ENCODE measurements around the gene WWOX.
"Not testable (repeated sequence)": the region's sequence is repeated elsewhere in the genome, so short reads cannot be mapped to it uniquely, and the experiment has no call there.

Gene WWOX

DNA sequence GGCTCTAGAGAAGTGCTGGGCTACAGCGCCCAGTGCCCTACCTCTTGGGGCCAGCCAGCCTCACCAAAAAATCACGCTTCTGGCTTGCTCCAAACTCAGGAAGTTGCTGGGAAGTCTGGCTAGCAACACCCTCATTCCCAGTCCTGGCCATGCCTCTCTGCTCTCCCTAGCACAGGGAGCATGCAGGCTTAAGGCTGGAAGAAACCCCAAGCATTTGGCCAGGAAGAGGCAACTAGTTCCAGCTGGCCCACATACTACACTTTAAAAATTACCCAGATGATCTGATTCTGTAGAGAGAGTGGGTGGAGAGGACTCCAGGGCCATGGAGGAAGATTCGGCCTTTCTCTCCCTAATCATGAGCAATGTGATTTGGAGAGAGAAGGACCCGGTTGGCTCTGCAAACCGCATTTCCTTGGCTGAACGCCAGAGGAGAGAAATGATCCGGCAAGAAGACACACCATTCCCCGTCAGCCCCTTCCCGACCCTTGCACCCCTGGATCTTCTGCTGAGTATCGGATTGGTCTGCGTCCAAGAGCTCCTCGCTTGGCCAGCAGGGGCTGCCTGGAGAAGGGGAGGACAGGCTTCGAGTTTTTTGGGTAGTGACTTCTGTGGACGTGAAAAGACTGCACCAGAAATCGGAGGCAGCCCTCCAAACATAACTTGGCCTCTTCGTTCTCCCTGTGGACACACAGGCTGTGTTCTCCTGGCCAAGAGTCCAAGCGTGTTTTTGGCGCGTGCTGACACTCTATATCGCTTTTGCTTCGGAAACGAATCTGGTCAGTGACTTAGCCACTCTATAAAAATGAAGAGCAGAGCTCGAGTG lies 406.3 kb downstream of the WWOX start:
- Histone ChIP-seq H3K27ac (ENCODE audit: low read length) (peak overlapping the region; percentile 64), H3K36me3 (ENCODE audit: control insufficient read depth in 2 of 2, insufficient read depth in 2 of 2, low read length in 2 of 2) (no peaks in the 10 kb centered on the region), H3K4me3 (ENCODE audit: low read length in 2 of 2) (peak overlapping the region; percentile 18 to 49), H3K9ac (ENCODE audit: low read length in 2 of 2) (no peak overlapping the region), H3K9me3 (ENCODE audit: control insufficient read depth in 2 of 2, low read length in 2 of 2) (no peaks in the 10 kb centered on the region), H3K4me1 (ENCODE audit: control insufficient read depth, insufficient read depth, low read length) (peaks cover 22% of the 10 kb centered on the region), H3K27me3 (ENCODE audit: control insufficient read depth in 1 of 2, insufficient read depth in 2 of 2, low read length in 2 of 2) (no peaks in the 10 kb centered on the region)

DNA sequence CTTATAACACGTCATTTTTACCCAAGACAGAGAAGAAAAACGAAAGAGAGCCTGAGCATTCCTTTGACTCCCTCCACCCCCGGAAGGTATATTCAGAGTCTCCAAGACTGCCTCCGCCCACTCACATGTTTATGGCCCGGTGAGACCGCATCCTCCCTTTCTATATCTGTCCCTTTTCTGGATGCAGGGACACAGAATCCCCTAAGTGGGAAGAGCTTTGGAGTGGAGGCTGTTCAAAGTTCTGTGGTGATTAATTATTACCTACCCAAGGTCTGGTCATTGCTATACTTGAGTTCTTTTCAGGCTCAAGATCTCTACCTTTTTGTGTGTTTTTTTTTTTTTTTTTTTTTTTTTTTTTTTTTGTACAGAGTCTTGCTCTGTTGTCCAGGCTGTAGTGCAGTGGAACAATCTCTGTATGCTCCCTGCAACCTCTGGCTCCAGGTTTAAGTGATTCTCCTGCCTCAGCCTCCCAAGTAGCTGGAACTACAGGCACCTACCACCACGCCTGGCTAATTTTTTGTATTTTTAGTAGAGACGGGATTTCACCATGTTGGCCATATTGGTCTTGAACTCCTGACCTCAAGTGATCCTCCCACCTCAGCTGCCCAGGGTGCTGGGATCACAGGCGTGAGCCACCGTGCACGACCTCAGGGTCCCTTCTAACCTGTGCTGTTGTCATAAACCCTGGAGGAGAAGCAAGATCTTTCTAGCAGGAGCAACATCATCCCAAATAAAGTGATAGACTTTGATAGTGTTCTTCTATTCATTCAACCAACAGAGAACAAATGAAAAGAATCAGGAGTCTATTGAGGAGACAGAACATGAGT lies 407.1 kb downstream of the WWOX start:
- Histone ChIP-seq H3K4me1 (ENCODE audit: control insufficient read depth, insufficient read depth, low read length) (peaks cover 22% of the 10 kb centered on the region), H3K9ac (ENCODE audit: low read length in 2 of 2) (no peak overlapping the region), H3K36me3 (ENCODE audit: control insufficient read depth in 2 of 2, insufficient read depth in 2 of 2, low read length in 2 of 2) (no peaks in the 10 kb centered on the region), H3K4me3 (ENCODE audit: low read length in 2 of 2) (peak overlapping the region in 1 of 2 donors; percentile 49), H3K27me3 (ENCODE audit: control insufficient read depth in 1 of 2, insufficient read depth in 2 of 2, low read length in 2 of 2) (no peaks in the 10 kb centered on the region), H3K9me3 (ENCODE audit: control insufficient read depth in 2 of 2, low read length in 2 of 2) (no peaks in the 10 kb centered on the region), H3K27ac (ENCODE audit: low read length) (peak overlapping the region; percentile 11)

- no peaks in the 10 kb centered on the region for H3K9me3 ChIP-seq (ENCODE audit: control insufficient read depth in 2 of 2, low read length in 2 of 2)
These were observed 408.1 kb downstream of the WWOX start for GRCh38 chr16:78507576-78507975.

GRCh38 chr16:78509965-78510364 lies 410.5 kb downstream of the WWOX start:
- H3K36me3 ChIP-seq (ENCODE audit: control insufficient read depth in 2 of 2, insufficient read depth in 2 of 2, low read length in 2 of 2) = no peaks in the 10 kb centered on the region
- no peaks in the 10 kb centered on the region for H3K27me3 ChIP-seq (ENCODE audit: control insufficient read depth in 1 of 2, insufficient read depth in 2 of 2, low read length in 2 of 2)
- no peak overlapping the region for H3K27ac ChIP-seq (ENCODE audit: low read length)
- H3K4me3 ChIP-seq (ENCODE audit: low read length in 2 of 2) = no peak overlapping the region
- H3K9ac ChIP-seq (ENCODE audit: low read length in 2 of 2) = no peak overlapping the region
- peaks cover 12% of the 10 kb centered on the region for H3K4me1 ChIP-seq (ENCODE audit: control insufficient read depth, insufficient read depth, low read length)
- no peaks in the 10 kb centered on the region for H3K9me3 ChIP-seq (ENCODE audit: control insufficient read depth in 2 of 2, low read length in 2 of 2)

More at GRCh38 chr16:78507576-78507975, 408.1 kb downstream of the WWOX start:
- no peak overlapping the region for H3K27ac ChIP-seq (ENCODE audit: low read length)
- no peak overlapping the region for H3K4me3 ChIP-seq (ENCODE audit: low read length in 2 of 2)
- no peaks in the 10 kb centered on the region for H3K27me3 ChIP-seq (ENCODE audit: control insufficient read depth in 1 of 2, insufficient read depth in 2 of 2, low read length in 2 of 2)
- H3K4me1 ChIP-seq (ENCODE audit: control insufficient read depth, insufficient read depth, low read length) = peaks cover 22% of the 10 kb centered on the region
- H3K36me3 ChIP-seq (ENCODE audit: control insufficient read depth in 2 of 2, insufficient read depth in 2 of 2, low read length in 2 of 2) = no peaks in the 10 kb centered on the region
- no peak overlapping the region for H3K9ac ChIP-seq (ENCODE audit: low read length in 2 of 2)

- Histone ChIP-seq H3K4me3 (ENCODE audit: low read length in 2 of 2) (no peak overlapping the region), H3K27me3 (ENCODE audit: control insufficient read depth in 1 of 2, insufficient read depth in 2 of 2, low read length in 2 of 2) (no peaks in the 10 kb centered on the region), H3K27ac (ENCODE audit: low read length) (no peak overlapping the region), H3K9me3 (ENCODE audit: control insufficient read depth in 2 of 2, low read length in 2 of 2) (no peaks in the 10 kb centered on the region), H3K36me3 (ENCODE audit: control insufficient read depth in 2 of 2, insufficient read depth in 2 of 2, low read length in 2 of 2) (no peaks in the 10 kb centered on the region), H3K4me1 (ENCODE audit: control insufficient read depth, insufficient read depth, low read length) (peaks cover 7% of the 10 kb centered on the region), H3K9ac (ENCODE audit: low read length in 2 of 2) (no peak overlapping the region)
These were observed 411.0 kb downstream of the WWOX start for GRCh38 chr16:78510496-78510895.

GRCh38 chr16:78513838-78514237 lies 414.4 kb downstream of the WWOX start:
- no peak overlapping the region for H3K27ac ChIP-seq (ENCODE audit: low read length)
- no peaks in the 10 kb centered on the region for H3K9me3 ChIP-seq (ENCODE audit: control insufficient read depth in 2 of 2, low read length in 2 of 2)
- no peaks in the 10 kb centered on the region for H3K36me3 ChIP-seq (ENCODE audit: control insufficient read depth in 2 of 2, insufficient read depth in 2 of 2, low read length in 2 of 2)
- H3K4me3 ChIP-seq (ENCODE audit: low read length in 2 of 2) = no peak overlapping the region
- no peak overlapping the region for H3K9ac ChIP-seq (ENCODE audit: low read length in 2 of 2)
- no peaks in the 10 kb centered on the region for H3K4me1 ChIP-seq (ENCODE audit: control insufficient read depth, insufficient read depth, low read length)
- H3K27me3 ChIP-seq (ENCODE audit: control insufficient read depth in 1 of 2, insufficient read depth in 2 of 2, low read length in 2 of 2) = no peaks in the 10 kb centered on the region

- not testable (repeated sequence) for H3K27me3 ChIP-seq (ENCODE audit: control insufficient read depth in 1 of 2, insufficient read depth in 2 of 2, low read length in 2 of 2); H3K36me3 ChIP-seq (ENCODE audit: control insufficient read depth in 2 of 2, insufficient read depth in 2 of 2, low read length in 2 of 2); H3K27ac ChIP-seq (ENCODE audit: low read length); H3K4me1 ChIP-seq (ENCODE audit: control insufficient read depth, insufficient read depth, low read length); H3K9ac ChIP-seq (ENCODE audit: low read length in 2 of 2); H3K9me3 ChIP-seq (ENCODE audit: control insufficient read depth in 2 of 2, low read length in 2 of 2); H3K4me3 ChIP-seq (ENCODE audit: low read length in 2 of 2)
These were observed 415.4 kb downstream of the WWOX start for GRCh38 chr16:78514888-78515287.

GRCh38 chr16:78515421-78515820 lies 416.0 kb downstream of the WWOX start:
- Histone ChIP-seq H3K27me3 (ENCODE audit: control insufficient read depth in 1 of 2, insufficient read depth in 2 of 2, low read length in 2 of 2) (no peaks in the 10 kb centered on the region), H3K36me3 (ENCODE audit: control insufficient read depth in 2 of 2, insufficient read depth in 2 of 2, low read length in 2 of 2) (no peaks in the 10 kb centered on the region), H3K9ac (ENCODE audit: low read length in 2 of 2) (no peak overlapping the region), H3K9me3 (ENCODE audit: control insufficient read depth in 2 of 2, low read length in 2 of 2) (no peaks in the 10 kb centered on the region), H3K4me1 (ENCODE audit: control insufficient read depth, insufficient read depth, low read length) (no peaks in the 10 kb centered on the region), H3K27ac (ENCODE audit: low read length) (no peak overlapping the region), H3K4me3 (ENCODE audit: low read length in 2 of 2) (no peak overlapping the region)

- H3K4me3 ChIP-seq (ENCODE audit: low read length in 2 of 2) = no peak overlapping the region
- no peak overlapping the region for H3K27ac ChIP-seq (ENCODE audit: low read length)
- H3K9me3 ChIP-seq (ENCODE audit: control insufficient read depth in 2 of 2, low read length in 2 of 2) = no peaks in the 10 kb centered on the region
- no peaks in the 10 kb centered on the region for H3K27me3 ChIP-seq (ENCODE audit: control insufficient read depth in 1 of 2, insufficient read depth in 2 of 2, low read length in 2 of 2)
- H3K36me3 ChIP-seq (ENCODE audit: control insufficient read depth in 2 of 2, insufficient read depth in 2 of 2, low read length in 2 of 2) = no peaks in the 10 kb centered on the region
- no peaks in the 10 kb centered on the region for H3K4me1 ChIP-seq (ENCODE audit: control insufficient read depth, insufficient read depth, low read length)
- H3K9ac ChIP-seq (ENCODE audit: low read length in 2 of 2) = no peak overlapping the region
These were observed 416.7 kb downstream of the WWOX start for GRCh38 chr16:78516006-78516736.

DNA sequence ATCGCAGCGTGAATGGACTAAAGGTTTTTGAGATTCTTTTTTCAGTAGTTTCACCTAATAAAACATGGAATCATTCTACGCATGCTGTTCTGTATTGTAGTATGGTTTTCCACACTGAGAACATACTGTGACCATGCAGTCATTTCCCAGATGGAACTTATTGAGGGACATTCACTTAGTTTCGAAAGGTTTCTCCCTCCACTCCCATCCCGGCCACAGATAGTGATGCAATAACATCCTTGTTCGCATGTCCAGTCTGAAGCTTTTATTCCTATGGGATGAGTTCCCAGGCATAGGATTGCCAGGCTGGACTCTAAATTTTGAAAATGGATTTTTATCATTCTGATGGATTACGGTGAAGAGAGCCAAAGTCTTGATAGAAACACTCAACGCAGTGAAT lies 420.4 kb downstream of the WWOX start:
- no peak overlapping the region for H3K4me3 ChIP-seq (ENCODE audit: low read length in 2 of 2)
- no peaks in the 10 kb centered on the region for H3K27me3 ChIP-seq (ENCODE audit: control insufficient read depth in 1 of 2, insufficient read depth in 2 of 2, low read length in 2 of 2)
- no peak overlapping the region for H3K27ac ChIP-seq (ENCODE audit: low read length)
- no peak overlapping the region for H3K9ac ChIP-seq (ENCODE audit: low read length in 2 of 2)
- H3K9me3 ChIP-seq (ENCODE audit: control insufficient read depth in 2 of 2, low read length in 2 of 2) = no peaks in the 10 kb centered on the region
- H3K4me1 ChIP-seq (ENCODE audit: control insufficient read depth, insufficient read depth, low read length) = no peaks in the 10 kb centered on the region
- H3K36me3 ChIP-seq (ENCODE audit: control insufficient read depth in 2 of 2, insufficient read depth in 2 of 2, low read length in 2 of 2) = no peaks in the 10 kb centered on the region
